Naive B cell (primary cell): ENCODE measurements around the gene WIZ. TPM values are rescaled to one million over a fixed set of nuclear protein-coding genes. Genes with fewer than 3 reads are reported as not detected.

Experiments
- ATAC-seq, 2 donors: fragments of 150-1000 bp; cut with Tn5 transposase; 2 replicates each; pipeline ENCODE4 v1.10.0; 2021; ENCODE audit warnings: low read depth in 2 of 2, mild to moderate bottlenecking in 2 of 2, moderate library complexity in 2 of 2
- DNase-seq: peaks from one replicate; pipeline ENCODE4 v3.0.0; 2022
- H3K27ac Mint-ChIP-seq, 6 donors: one replicate each; pipeline ENCODE4 v1.8.0; 2020 to 2022; ENCODE audit warnings: mild to moderate bottlenecking in 6 of 6, mixed read lengths in 6 of 6, moderate library complexity in 5 of 6, inconsistent platforms in 2 of 6
- H3K27me3 Mint-ChIP-seq, 3 donors: one replicate each; pipeline ENCODE4 v1.8.0; 2021 to 2022; ENCODE audit warnings: mixed read lengths in 3 of 3, mild to moderate bottlenecking in 1 of 3
- H3K36me3 Mint-ChIP-seq, 2 donors: one replicate each; pipeline ENCODE4 v1.8.0; 2020 to 2022; ENCODE audit warnings: mixed read lengths in 2 of 2, inconsistent platforms in 1 of 2, mild to moderate bottlenecking in 1 of 2
- H3K4me1 Mint-ChIP-seq, 3 donors: one replicate each; pipeline ENCODE4 v1.8.0; 2020 to 2022; ENCODE audit warnings: mixed read lengths in 3 of 3, inconsistent platforms in 1 of 3, mild to moderate bottlenecking in 1 of 3, moderate library complexity in 1 of 3
- H3K4me3 Mint-ChIP-seq, 8 donors: one replicate each; pipeline ENCODE4 v1.8.0; 2020 to 2022; ENCODE audit warnings: mild to moderate bottlenecking in 8 of 8, mixed read lengths in 8 of 8, moderate library complexity in 8 of 8, inconsistent platforms in 2 of 8
- H3K9me3 Mint-ChIP-seq, 7 donors: one replicate each; pipeline ENCODE4 v1.8.0; 2020 to 2022; ENCODE audit warnings: mixed read lengths in 7 of 7, mild to moderate bottlenecking in 5 of 7, inconsistent platforms in 2 of 7, moderate library complexity in 1 of 7
- polyA plus RNA-seq, 6 donors: library from polyadenylated mRNA; unstranded; fragments of 300-500 nt; fragmentation: Illumina TruSeq; gene quantifications; one replicate each; pipeline ENCODE4 v1.2.3, GENCODE V29; 2021; ENCODE audit warnings: low read depth in 6 of 6

The WIZ gene
- polyA plus RNA-seq, 6 donors from 2014 or later, result 0.15 to 1.4 (median 0.66) TPM

DNA sequence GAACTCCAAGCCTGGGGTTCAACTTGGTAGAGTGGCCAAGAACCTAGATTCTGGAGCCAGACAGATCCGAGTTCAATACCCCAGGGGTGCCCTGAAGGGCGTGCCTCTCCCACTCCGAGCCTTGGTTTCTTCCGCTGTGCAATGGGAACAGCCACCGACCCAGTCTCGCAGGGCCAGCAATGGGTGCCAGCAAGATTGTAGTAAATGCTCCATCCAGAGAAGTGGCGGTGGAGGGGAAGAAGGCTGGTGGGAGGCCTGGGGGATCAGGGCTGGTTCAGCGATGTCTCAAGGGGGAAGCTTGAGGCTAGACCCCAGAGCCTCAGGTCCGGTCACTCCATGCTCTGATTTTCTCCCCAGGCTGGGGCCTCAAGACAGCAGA, 4.5 kb downstream of the WIZ start:
- DNase-seq, result no peak
- H3K27me3 Mint-ChIP-seq, result no peaks in the 10 kb centered on the region
- H3K36me3 Mint-ChIP-seq, result no peaks in the 10 kb centered on the region
- H3K4me1 Mint-ChIP-seq, result peaks cover 11 to 18% (median 17%) of the 10 kb centered on the region in 3 donors
- H3K4me3 Mint-ChIP-seq, result peak overlapping the region in 2 of 8 donors; percentile 16 to 71
- no peaks in the 10 kb centered on the region for H3K9me3 Mint-ChIP-seq
- no peak for ATAC-seq
- H3K27ac Mint-ChIP-seq, result peak overlapping the region in 1 of 6 donors; percentile 32

DNA sequence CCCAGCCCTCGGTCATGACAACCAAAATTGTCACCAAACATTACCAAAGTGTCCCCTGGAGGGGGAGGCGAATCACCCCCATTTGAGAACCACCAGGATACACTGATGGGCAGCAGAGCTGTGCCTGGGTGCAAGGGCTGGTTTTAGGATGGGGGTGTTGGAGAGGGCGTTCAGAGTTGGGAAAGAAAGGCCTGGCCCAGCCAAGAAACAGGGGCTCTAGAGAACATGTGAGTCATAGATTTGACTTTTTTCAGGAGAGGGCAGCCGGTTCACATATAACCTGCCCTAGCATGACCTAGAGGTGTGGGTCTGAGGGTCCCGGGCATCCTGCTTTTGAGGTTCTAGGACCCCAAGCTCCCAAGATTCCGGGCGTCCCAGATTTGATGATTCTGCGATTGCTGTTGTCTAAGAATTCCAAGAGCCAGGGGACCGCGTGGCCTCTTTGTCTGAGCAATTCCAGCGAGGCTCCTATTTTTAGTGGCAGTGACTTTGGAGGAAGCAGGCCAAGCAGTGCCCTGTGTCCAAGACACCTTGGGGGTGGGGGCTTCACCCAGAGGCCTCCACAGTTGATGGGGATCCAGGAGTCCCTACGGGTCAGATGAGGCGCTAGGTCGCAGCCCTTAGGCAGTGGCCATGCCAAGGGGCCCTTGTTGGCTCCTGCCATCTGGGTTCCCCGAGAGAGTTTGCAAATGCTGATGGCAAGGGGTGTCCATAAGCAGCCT, 5.1 kb downstream of the WIZ start:
- no peak for ATAC-seq
- H3K9me3 Mint-ChIP-seq, result no peaks in the 10 kb centered on the region
- no peak overlapping the region for H3K27ac Mint-ChIP-seq
- no peak overlapping the region for H3K4me3 Mint-ChIP-seq
- H3K27me3 Mint-ChIP-seq, result no peaks in the 10 kb centered on the region
- H3K36me3 Mint-ChIP-seq, result no peaks in the 10 kb centered on the region
- no peak for DNase-seq
- peaks cover 9 to 17% (median 15%) of the 10 kb centered on the region in 3 donors for H3K4me1 Mint-ChIP-seq

DNA sequence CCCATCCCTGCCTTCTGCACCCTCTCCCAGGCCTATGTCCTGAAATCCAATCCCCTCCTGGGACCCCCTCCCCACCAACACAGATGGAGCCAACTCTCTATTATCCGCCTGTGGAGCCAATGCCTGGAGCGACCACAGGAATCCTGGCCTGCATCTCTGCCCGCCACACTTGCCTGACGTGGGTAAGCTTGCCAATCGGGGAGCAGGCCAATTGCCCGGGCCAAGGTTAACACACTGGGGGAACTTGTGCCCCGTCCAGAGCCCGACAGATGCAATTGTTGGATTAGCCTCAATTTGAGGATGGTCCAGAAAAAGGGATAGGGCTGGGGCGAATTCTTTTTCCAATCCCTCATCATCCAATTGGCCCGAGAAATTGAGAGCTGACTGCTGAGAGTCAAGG, 5.9 kb downstream of the WIZ start:
- Mint-ChIP-seq H3K36me3 (no peaks in the 10 kb centered on the region), H3K9me3 (no peaks in the 10 kb centered on the region)

DNA sequence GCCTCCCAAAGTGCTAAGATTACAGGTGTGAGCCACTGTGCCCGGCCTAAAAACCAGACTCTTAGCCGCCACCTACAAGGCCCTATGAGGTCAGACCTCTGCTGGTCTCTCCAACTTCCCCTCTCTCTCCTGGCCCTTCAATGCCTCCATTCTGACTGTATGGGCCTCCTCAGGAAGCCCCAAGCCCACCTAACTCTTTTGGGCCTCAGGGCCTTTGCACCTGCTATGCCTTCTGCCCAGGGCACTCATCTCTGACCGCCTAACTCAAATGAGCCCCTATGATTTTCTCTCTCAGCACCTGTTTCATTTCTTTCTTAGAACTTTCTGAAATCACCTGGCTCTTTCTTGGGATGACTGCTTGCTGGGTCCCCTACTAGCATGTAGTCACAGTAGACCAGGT, 6.4 kb downstream of the WIZ start:
- no peak for ATAC-seq

More for the DNA sequence above, 5.9 kb downstream of the WIZ start:
- ATAC-seq (no peak), DNase-seq (no peak)
- H3K27me3 Mint-ChIP-seq, result no peaks in the 10 kb centered on the region
- H3K27ac Mint-ChIP-seq, result no peak overlapping the region
- peaks cover 7 to 14% (median 11%) of the 10 kb centered on the region in 3 donors for H3K4me1 Mint-ChIP-seq
- H3K4me3 Mint-ChIP-seq, result no peak overlapping the region

DNA sequence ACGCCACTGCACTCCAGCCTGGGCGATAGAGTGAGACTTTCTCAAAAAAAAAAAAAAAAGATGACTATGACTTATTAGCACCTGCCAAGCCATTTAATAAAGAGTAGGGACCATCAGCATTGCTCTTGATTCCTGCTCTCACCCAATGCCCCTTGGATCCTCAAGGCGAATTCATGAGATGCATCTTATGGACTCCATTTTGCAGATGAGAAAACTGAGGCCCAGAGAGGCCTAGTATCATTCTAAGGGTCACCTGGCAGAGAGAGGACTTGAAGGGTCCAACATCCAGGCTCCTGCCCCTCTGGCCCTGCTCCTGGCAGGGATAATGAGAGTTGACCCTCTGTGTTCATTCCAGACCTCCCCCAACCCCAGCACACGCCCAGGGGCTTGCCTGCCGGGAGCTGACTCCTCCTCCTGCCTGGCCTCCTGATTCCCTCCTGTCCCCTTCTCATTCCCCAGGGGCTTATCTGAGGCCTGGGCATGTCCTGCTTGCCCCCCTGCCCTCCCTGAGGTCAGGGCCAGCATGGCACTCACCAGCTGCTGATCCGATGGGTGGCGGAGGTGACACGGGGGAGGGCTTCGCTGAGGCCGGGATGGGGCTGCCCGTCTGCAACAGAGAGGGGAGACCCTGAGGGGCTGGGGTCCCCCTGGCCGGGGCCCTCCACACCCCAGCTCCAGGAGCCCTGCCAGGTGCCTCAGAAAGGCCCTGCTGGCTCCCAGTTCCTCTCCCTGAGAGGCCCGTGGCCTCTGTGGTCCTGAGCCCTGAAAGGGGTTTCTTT, 7.4 kb downstream of the WIZ start:
- H3K27me3 Mint-ChIP-seq, result no peaks in the 10 kb centered on the region

More for the DNA sequence above, 6.4 kb downstream of the WIZ start:
- Mint-ChIP-seq H3K27me3 (no peaks in the 10 kb centered on the region), H3K4me3 (peak overlapping the region in 1 of 8 donors; percentile 29), H3K9me3 (no peaks in the 10 kb centered on the region), H3K27ac (no peak overlapping the region), H3K4me1 (peaks cover 2 to 9% (median 6%) of the 10 kb centered on the region in 3 donors), H3K36me3 (no peaks in the 10 kb centered on the region)
- DNase-seq, result no peak

DNA sequence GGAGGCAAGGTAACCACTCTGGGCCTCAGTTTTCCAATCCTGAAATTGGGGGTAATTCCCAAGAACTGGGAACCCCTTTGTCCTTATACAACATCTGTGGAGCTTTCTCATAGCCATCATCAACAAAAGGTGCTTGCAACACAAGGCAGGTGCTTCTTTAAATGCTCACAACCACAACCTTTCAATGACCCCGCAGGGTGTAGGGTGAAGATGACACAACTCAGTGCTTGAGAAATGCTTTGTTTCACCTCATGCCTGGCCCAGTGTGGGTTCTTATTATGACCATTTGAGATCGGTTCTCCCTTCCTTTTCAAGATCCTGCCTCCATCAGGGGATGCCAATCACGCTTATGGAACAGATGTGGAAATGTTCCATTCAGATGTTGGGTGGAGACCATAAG, 8.4 kb downstream of the WIZ start:
- Mint-ChIP-seq H3K27ac (no peak overlapping the region), H3K4me3 (no peak overlapping the region)

More for the DNA sequence above, 7.4 kb downstream of the WIZ start:
- DNase-seq (no peak), ATAC-seq (no peak)
- Mint-ChIP-seq H3K4me3 (no peak overlapping the region), H3K27ac (no peak overlapping the region), H3K9me3 (no peaks in the 10 kb centered on the region), H3K36me3 (no peaks in the 10 kb centered on the region), H3K4me1 (peaks cover 0 to 6% (median 3%) of the 10 kb centered on the region in 3 donors)

DNA sequence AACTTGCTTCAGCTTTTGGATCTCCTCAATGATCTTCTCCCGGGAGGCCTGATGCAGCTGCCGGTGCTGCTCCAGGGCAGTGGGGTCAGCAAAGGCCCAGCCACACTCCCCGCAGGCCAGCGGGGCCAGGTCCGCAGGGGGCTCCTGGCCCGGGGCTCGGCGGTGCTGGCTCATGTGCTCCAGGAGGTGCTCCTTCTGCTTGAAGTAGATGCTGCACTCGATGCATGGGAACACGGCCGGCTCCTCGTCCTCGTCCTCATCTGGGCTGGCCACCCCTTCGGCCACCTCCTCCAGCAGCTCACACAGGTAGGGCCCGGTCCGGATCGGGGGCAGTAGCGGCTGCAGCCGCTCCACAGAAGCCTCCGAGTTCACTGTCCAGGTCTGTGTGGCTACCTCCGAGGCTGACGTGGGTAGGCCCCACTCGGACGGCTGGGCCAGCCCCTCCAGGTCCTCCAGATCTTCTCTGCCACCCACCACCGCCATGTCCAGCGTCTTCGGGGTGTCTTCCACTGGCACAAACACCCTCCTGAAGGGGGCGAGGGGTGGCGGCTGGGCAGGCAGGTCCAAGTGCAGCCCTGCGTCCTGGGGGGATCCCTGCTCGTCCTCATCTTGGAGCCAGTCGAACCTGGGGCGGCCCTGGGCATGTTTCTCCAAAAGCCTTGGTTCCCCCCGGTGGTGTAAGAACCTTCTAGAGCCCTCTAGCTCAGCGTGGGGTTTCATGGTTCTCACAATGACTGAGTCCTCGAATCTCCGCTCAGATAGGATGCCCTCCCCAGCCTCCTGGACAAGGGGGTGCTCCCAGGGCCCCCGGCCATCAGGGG, 9.7 kb downstream of the WIZ start:
- no peak overlapping the region for H3K27ac Mint-ChIP-seq
- H3K4me3 Mint-ChIP-seq, result no peak overlapping the region
- no peaks in the 10 kb centered on the region for H3K36me3 Mint-ChIP-seq
- H3K27me3 Mint-ChIP-seq, result no peaks in the 10 kb centered on the region
- DNase-seq, result no peak
- no peaks in the 10 kb centered on the region for H3K9me3 Mint-ChIP-seq
- H3K4me1 Mint-ChIP-seq, result no peaks in the 10 kb centered on the region
- ATAC-seq, result no peak

More for the DNA sequence above, 8.4 kb downstream of the WIZ start:
- Mint-ChIP-seq H3K27me3 (no peaks in the 10 kb centered on the region), H3K9me3 (no peaks in the 10 kb centered on the region), H3K36me3 (no peaks in the 10 kb centered on the region), H3K4me1 (no peaks in the 10 kb centered on the region)
- ATAC-seq, result no peak
- DNase-seq, result no peak

DNA sequence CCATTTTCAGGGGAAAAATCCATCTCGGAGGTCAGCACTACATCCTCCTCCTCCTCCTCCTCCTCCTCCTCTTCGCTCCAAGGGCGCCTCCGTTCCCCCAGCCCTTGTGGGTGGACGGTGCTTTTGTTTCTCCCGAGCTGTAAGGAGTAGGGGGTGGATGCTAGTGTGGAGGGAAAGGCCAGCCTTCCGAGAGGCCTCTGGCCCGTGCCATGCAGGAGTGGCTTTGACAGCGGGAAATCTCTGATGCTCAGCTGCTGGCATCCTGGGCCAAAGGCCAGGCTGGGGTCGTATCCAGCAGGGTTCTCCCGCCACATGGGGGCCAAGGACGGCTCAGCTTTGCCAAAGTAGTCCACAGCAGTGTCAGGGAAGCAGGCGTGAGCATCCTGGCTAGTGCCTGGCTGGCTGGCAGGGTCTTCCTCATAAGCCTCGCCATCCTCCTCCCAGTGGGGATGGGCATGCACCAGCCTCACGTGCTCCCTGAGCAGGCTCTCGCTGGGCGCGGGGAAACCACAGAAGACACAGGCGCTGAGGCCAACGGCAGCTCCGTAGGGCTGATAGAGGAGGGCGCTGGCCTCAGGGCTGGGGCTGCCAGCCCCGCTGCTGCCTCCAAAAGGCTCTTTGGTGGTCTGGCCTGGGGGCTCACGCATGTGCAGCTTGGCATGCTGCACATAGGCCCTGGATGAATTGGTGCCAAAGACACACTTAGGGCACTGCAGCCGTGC, 10.5 kb downstream of the WIZ start:
- H3K27me3 Mint-ChIP-seq, result no peaks in the 10 kb centered on the region
- DNase-seq (no peak), ATAC-seq (no peak)
- H3K4me1 Mint-ChIP-seq, result no peaks in the 10 kb centered on the region
- no peak overlapping the region for H3K4me3 Mint-ChIP-seq
- no peaks in the 10 kb centered on the region for H3K9me3 Mint-ChIP-seq
- H3K36me3 Mint-ChIP-seq, result no peaks in the 10 kb centered on the region
- no peak overlapping the region for H3K27ac Mint-ChIP-seq

DNA sequence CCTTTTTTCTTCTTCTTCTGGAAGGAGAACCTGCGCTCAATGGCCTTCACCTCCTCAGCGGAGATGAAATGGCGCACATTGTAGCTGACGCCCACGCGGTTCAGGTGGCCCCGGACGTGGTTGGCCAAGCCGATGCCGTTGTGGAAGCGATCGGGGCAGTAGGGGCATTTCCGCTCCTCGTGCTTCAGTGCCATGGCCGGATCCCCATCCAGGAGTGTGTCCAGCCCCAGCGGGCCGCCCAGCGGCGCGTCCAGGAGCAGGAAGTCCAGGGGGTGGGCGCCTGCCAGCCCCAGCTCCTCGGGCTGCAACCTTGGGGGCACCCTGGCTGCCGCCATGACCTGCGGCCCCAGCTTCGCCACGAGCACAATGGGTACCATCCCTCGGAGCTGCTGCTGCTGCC, 11.2 kb downstream of the WIZ start:
- DNase-seq (no peak), ATAC-seq (no peak)
- no peaks in the 10 kb centered on the region for H3K9me3 Mint-ChIP-seq
- H3K36me3 Mint-ChIP-seq, result no peaks in the 10 kb centered on the region
- H3K4me3 Mint-ChIP-seq, result no peak overlapping the region
- no peak overlapping the region for H3K27ac Mint-ChIP-seq
- H3K27me3 Mint-ChIP-seq, result no peaks in the 10 kb centered on the region
- peaks cover under 1 to 2% (median under 1%) of the 10 kb centered on the region in 3 donors for H3K4me1 Mint-ChIP-seq

DNA sequence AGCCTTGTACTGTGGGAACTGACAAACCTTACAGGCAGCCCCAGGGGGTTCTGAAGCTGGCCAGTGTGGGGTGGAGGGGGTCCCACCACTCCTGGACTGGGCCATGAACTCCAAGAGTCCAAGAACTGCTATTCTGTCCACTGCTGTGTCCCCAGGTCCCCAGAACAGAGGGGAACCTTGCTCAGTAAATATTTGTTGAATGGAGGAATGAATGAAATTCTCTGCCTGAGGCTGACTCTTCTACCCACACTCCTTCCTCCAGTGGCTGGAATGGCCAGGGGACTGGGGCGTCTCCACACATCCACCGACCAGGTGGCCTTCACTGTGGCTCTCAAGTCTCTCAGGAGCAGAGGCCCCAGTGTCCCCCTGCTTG, 11.6 kb downstream of the WIZ start:
- no peak overlapping the region for H3K27ac Mint-ChIP-seq
- peaks cover 5 to 6% (median 5%) of the 10 kb centered on the region in 3 donors for H3K4me1 Mint-ChIP-seq
- no peak for DNase-seq
- no peaks in the 10 kb centered on the region for H3K27me3 Mint-ChIP-seq
- peak overlapping the region in 1 of 8 donors; percentile 37 for H3K4me3 Mint-ChIP-seq
- ATAC-seq, result no peak
- H3K9me3 Mint-ChIP-seq, result no peaks in the 10 kb centered on the region
- H3K36me3 Mint-ChIP-seq, result no peaks in the 10 kb centered on the region

DNA sequence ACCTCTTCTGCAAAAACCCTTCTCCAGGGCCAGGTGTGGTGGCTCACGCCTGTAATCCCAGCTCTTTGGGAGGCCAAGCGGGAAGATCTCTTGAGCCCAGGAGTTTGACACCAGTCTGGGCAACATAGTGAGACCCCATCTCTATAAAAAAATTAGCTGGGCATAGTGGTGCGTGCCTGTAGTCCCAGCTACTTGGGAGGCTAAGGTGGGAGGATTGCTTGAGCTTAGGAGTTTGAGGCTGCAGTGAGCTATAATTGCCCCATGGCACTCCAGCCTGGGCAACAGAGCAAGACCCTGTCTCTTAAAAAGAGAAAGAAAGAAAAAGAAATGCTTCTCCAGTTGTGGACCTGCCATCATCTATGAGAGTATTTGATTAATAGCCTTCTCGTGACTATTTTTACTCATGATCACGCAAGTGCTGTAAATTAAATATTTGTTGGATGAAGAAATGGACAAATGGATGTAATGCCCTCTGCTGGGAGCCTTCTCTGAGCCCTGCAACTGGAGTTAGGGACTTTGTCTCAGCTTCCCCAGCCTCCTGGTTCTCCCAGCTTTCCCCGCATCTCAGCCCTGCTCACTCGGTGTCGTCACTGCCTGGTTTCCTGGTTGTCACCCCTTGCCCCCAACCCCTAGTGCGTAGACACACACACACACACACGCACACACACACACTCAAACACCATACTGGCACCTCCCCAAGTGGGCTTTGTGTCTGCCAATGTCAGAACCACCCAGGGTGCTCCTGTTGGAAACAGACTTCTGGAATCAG, 12.2 kb downstream of the WIZ start:
- no peaks in the 10 kb centered on the region for H3K9me3 Mint-ChIP-seq
- H3K27ac Mint-ChIP-seq, result peak overlapping the region in 1 of 6 donors; percentile 40
- no peak for ATAC-seq
- no peak for DNase-seq
- H3K4me3 Mint-ChIP-seq, result peak overlapping the region in 1 of 8 donors; percentile 37
- peaks cover 8 to 10% (median 9%) of the 10 kb centered on the region in 3 donors for H3K4me1 Mint-ChIP-seq
- no peaks in the 10 kb centered on the region for H3K36me3 Mint-ChIP-seq
- H3K27me3 Mint-ChIP-seq, result no peaks in the 10 kb centered on the region

DNA sequence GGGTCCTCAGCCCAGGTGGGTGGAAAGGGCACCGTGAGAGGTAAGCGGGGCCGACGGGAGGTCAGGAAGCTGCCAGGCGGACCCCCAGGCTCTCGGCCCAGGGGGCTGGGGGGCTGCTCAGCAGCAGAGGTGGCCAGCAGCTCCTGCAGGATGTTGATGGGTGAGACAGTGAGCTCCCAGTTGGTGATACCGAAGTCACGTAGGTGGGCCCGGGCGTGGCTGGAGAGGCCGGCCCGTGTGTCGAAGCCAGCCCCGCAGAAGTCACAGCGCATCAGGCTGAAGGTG, 13.0 kb downstream of the WIZ start:
- H3K4me1 Mint-ChIP-seq, result peaks cover 10 to 14% (median 13%) of the 10 kb centered on the region in 3 donors
- no peak overlapping the region for H3K4me3 Mint-ChIP-seq
- no peaks in the 10 kb centered on the region for H3K9me3 Mint-ChIP-seq
- DNase-seq, result no peak
- peak overlapping the region in 1 of 6 donors; percentile 38 for H3K27ac Mint-ChIP-seq
- no peak for ATAC-seq
- H3K36me3 Mint-ChIP-seq, result no peaks in the 10 kb centered on the region
- no peaks in the 10 kb centered on the region for H3K27me3 Mint-ChIP-seq
